HG02884 (cell line): ENCODE data around the gene PAQR7.

Experiments
- ATAC-seq: cut with Tn5 transposase; IDR thresholded peaks from one replicate; pipeline ENCODE4 v1.9.1; 2021; ENCODE audit warnings: mild to moderate bottlenecking, moderate library complexity; ENCODE audit not compliant: unreplicated experiment

PAQR7 gene

DNA sequence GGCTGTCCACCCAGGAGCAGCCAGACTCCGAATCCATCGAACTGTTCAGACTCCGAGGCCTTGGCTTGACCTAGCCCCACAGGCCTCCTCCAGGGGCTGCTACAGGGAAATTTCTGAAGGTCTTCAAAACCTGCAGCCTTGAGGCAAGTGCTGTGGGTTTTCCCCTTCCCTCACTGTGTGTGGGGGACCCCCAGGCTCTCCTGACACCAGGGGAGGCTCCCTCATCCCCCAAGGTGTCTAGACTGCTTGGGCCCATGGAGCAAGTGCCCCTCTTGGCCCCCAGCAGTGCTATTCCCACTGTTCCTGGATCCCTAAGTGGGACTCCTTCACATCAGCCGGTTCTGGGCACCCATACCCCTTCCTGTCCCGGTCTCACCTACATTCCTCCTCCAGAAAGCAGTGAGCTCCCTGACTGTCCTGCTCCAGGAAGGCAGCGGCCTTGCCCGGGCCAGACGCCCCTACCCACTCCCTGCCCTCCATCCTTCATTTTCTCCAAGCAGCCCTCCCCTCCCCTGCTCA is 814 bp downstream of the PAQR7 start:
- ATAC-seq = no peak

DNA sequence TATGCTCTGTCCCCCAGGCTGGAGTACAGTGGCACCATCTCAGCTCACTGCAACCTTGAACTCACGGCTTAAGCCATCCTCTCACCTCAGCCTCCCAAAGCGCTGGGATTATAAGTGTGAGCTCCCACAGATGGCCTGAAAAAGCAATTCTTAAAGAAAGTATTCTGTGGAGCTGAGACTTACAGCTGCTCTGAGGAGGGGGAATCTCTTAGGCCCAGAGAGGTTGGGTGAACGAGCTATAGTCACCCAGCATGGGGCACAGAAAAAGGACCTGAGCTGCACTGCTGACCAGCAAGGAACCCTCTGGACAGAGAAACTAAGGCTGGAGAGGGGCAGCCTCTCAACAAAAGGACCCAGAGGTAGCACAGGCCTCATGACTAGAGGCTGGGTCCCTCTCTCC is 1.3 kb downstream of the PAQR7 start:
- ATAC-seq = no peak

- no peak for ATAC-seq
Observed at GRCh38 chr1:25873120-25873519, 2.4 kb downstream of the PAQR7 start.

GRCh38 chr1:25872713-25873112 is 2.8 kb downstream of the PAQR7 start:
- no peak for ATAC-seq

- ATAC-seq = no peak
Observed at GRCh38 chr1:25871704-25872494, 3.6 kb downstream of the PAQR7 start.

- ATAC-seq = no peak
Observed at GRCh38 chr1:25871086-25871703, 4.3 kb downstream of the PAQR7 start.

DNA sequence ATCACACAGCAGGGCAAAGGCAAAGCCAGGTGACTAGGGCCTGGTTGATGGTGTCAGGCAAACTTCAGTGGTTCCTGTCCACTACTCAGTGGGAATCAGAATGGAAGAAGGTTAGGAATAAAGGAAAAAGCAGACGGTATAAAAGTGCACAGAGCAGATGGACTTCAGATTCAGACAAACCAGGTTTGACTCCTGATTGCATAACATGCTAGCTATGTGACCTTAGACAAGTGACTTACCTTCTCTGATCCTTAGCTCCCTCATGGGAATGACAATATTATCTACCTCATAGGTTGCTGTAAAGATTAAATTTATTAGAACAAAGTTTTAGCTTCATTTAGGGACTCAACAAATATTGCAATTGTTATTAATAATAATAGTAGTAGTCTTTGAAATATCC is 4.9 kb downstream of the PAQR7 start:
- ATAC-seq = no peak

DNA sequence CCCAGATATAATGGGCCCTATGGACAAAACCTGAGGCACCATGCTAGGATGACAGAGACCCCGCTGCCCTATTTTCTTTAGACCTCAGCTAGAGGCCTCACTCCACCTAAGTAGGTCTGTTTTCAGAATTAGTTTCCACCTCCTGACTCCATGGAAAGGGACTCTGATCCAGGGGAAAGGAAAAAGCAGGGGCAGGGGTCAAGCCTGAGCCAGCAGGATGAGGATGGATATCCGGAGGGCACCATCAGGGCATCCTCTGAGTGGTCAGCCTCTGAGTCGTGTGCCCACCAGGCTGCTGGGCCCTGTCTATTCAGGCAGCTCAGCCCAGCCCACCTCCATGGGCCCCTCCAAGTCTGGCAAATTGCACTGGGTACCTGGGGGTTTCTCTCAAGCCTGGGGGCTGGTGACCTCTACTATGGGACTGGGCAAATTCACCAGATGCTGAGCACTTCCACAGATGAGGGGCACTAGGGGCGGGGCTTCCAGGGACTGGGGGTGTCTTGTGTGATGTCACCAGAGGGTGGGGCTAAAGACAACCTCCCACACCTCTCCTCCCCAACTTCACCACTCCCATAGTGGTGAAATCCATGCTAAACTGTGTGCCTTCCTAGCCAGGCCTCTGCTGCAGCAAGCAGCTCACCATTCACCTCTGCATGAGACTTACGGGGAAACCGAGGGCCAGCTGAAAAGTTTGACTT is 5.5 kb downstream of the PAQR7 start:
- no peak for ATAC-seq

DNA sequence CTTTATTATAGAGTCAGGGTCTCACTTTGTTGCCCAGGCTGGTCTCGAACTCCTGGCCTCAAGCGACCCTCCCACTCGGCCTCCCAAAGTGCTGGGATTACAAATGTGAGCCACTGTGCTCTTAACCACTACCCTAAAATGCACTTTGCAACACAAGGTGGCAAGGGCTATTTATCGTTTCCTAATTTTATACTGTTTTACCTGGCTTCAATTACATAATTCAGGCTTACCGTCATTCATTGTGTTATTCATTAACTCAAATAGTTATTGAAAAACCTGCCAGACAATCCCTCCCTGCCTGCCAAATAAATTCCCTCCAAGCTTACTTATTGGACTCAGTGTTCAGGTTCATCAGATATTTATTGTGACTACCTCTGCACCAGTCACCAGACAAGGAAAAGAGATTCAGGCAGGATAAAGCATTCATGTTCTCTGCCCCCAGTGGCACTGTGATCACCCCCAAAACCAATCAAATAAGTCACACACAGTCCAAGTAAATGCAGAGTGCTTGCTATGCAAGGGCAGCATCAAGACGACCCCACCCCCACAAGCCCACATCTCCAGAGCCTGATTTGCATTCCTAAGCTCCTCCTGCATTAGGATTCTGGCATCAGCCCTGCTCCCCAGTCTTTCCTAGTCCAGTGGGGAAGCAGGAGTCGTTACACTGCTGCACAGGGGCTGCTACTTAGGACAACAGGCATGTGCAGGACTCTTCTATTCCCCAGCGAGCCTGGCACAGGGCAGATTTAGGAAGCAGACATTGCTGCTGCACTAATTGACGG is 8.1 kb downstream of the PAQR7 start:
- no peak for ATAC-seq

GRCh38 chr1:25866288-25866687 is 9.2 kb downstream of the PAQR7 start:
- no peak for ATAC-seq

DNA sequence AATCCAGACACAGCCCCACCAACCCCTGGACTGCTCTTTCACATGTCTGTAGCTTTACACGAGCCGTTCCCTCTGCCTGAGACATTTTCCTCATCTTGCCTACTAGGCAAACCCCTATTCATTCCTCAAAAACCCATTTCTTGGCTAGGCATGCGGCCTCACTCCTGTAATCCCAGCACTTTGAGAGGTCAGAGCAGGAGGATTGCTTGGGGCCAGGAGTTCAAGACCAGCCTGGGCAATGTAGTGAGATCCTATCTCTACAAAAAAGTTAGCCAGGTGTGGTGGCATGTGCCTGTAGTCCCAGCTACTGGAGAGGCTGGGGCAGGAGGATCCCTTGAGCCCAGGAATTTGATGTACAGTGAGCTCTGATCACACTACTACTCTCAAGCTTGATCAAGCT is 11.1 kb downstream of the PAQR7 start:
- ATAC-seq = no peak

GRCh38 chr1:25863486-25864262 is 11.8 kb downstream of the PAQR7 start:
- ATAC-seq = no peak

- ATAC-seq = no peak
Observed at GRCh38 chr1:25862785-25863485, 12.6 kb downstream of the PAQR7 start.

- no peak for ATAC-seq
Observed at GRCh38 chr1:25861316-25862286, 13.9 kb downstream of the PAQR7 start.

- peak; percentile 69 for ATAC-seq
Observed at GRCh38 chr1:25858906-25859789, 16.4 kb downstream of the PAQR7 start, which contains the start of gene AUNIP. Gene AUNIP, minus strand, starts transcription at chr1:25859457. Its CDS starts 100 bp downstream, at chr1:25859357.

DNA sequence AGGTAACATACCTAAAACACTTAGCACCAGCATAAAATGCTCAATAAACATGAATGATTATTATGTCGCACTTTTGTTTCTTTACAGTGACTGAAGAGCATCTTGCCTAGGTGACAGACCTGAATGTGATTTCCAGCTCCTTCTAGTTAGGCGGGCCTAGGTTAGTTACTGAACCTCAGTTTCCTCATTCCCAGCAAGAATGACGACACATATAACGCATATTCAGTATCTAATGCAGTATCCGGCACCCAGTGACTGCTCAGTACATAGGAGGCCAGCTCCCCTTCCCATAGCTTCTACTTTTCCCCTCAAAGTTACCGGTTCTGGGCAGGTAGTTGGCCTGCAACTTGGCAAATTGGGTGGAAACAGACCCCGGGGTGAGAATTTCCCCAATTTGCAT is 17.0 kb downstream of the PAQR7 start:
- no peak for ATAC-seq

DNA sequence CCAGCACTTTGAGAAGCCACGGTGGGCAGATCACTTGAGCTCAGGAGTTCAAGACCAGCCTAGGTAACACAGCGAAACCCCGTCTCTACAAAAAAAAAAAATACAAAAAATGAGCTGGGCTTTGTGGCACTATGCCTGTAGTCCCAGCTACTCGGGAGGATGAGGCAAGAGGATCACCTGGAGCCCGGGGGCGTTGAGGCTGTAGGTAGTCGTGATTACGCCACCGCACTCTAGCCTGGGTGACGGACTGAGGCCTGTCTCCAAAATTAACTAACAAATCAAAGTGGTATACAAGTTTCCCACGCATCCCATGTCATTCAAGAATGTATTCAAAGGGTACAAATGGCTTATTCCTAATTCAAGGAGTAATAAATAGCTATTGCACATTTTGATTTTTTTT is 18.7 kb downstream of the PAQR7 start:
- no peak for ATAC-seq
